Epithelial cell of esophagus (primary cell): Measurements from ENCODE around the gene SMARCA4.
"Not testable (repeated sequence)": the region's sequence is repeated elsewhere in the genome, so short reads cannot be mapped to it uniquely, and the experiment has no call there.

Experiments used
- DNase-seq: peaks from one replicate; pipeline ENCODE4 v3.0.0; 2010; ENCODE audit warnings: low read depth
- H3K4me3 ChIP-seq: 2 replicates; pipeline ENCODE4 v1.5.1; 2011; ENCODE audit warnings: mild to moderate bottlenecking, low read length, control low read depth
- CTCF ChIP-seq: IDR thresholded peaks from 2 replicates; pipeline ENCODE4 v1.5.1; 2011; ENCODE audit warnings: low read depth, mild to moderate bottlenecking, low read length, control low read depth, inconsistent platforms; ENCODE audit not compliant: insufficient read depth; ENCODE audit errors: missing control alignments

SMARCA4 gene

GRCh38 chr19:10935371-10936059 is 25.3 kb upstream of the SMARCA4 start:
- no peak for TF ChIP-seq CTCF
- no peak for DNase-seq

GRCh38 chr19:10936661-10937084 is 24.2 kb upstream of the SMARCA4 start:
- peak; percentile 76 for DNase-seq
- H3K4me3 ChIP-seq: no peak overlapping the region
- TF ChIP-seq CTCF: peak; percentile 71

More at GRCh38 chr19:10935371-10936059, 25.3 kb upstream of the SMARCA4 start:
- no peak overlapping the region for H3K4me3 ChIP-seq

GRCh38 chr19:10941649-10942048 is 19.2 kb upstream of the SMARCA4 start:
- H3K4me3 ChIP-seq, DNase-seq: not testable (repeated sequence)

- H3K4me3 ChIP-seq, DNase-seq: not testable (repeated sequence)
These were observed 17.4 kb upstream of the SMARCA4 start for GRCh38 chr19:10943412-10943811.

- H3K4me3 ChIP-seq: no peak overlapping the region
- TF ChIP-seq CTCF: no peak
- no peak for DNase-seq
These were observed 15.6 kb upstream of the SMARCA4 start for GRCh38 chr19:10945264-10945663.

- no peak for DNase-seq
- TF ChIP-seq CTCF: no peak
- no peak overlapping the region for H3K4me3 ChIP-seq
These were observed 13.7 kb upstream of the SMARCA4 start for GRCh38 chr19:10946958-10947657.

- peak; percentile 96 for DNase-seq
- no peak for TF ChIP-seq CTCF
These were observed 8.0 kb upstream of the SMARCA4 start for GRCh38 chr19:10952809-10953208.

GRCh38 chr19:10959277-10959968 is 1.4 kb upstream of the SMARCA4 start:
- DNase-seq: not testable (repeated sequence)
- peak overlapping the region; percentile 76 for H3K4me3 ChIP-seq

More at GRCh38 chr19:10952809-10953208, 8.0 kb upstream of the SMARCA4 start:
- H3K4me3 ChIP-seq: no peak overlapping the region
